GM23338 (cell line): ENCODE measurements around the gene PRC1.

Experiments used
- CREB1 ChIP-seq: fragments of 250-450 bp; sonication (Bioruptor Pico); IDR thresholded peaks from 2 replicates; pipeline ENCODE4 v1.5.0; 2020; ENCODE audit warnings: low read depth, mild to moderate bottlenecking, moderate library complexity
- EZH2 ChIP-seq: fragments of 200-600 bp; sonication (generic); IDR thresholded peaks from one replicate; pipeline ENCODE4 v1.8.0; 2017; ENCODE audit warnings: antibody characterized with exemption, mild to moderate bottlenecking, low read depth; ENCODE audit not compliant: unreplicated experiment
- EZH2phosphoT487 ChIP-seq: fragments of 200-600 bp; sonication (generic); IDR thresholded peaks from one replicate; pipeline ENCODE4 v1.8.1; 2018; ENCODE audit warnings: antibody characterized with exemption; ENCODE audit not compliant: unreplicated experiment
- JUNB ChIP-seq: IDR thresholded peaks from one replicate; pipeline ENCODE4 v1.6.1; 2016; ENCODE audit warnings: antibody characterized with exemption; ENCODE audit not compliant: unreplicated experiment
- NANOG ChIP-seq: IDR thresholded peaks from 2 replicates; pipeline ENCODE4 v1.6.1; 2016; ENCODE audit warnings: antibody characterized with exemption, borderline replicate concordance
- POLR2AphosphoS5 ChIP-seq: IDR thresholded peaks from 2 replicates; pipeline ENCODE4 v1.6.1; 2016; ENCODE audit warnings: antibody characterized with exemption, low read depth
- REST ChIP-seq: IDR thresholded peaks from one replicate; pipeline ENCODE4 v1.6.1; 2018; ENCODE audit warnings: antibody characterized with exemption; ENCODE audit not compliant: unreplicated experiment
- ZNF114 ChIP-seq: fragments of 250-450 bp; sonication (Bioruptor Pico); IDR thresholded peaks from 2 replicates; pipeline ENCODE4 v1.5.0; 2020; ENCODE audit warnings: mild to moderate bottlenecking, moderate library complexity
- TF ChIP-seq, protein P1 (sequence below), 2 experiments: fragments of 200-600 bp in 1 of 2; sonication (generic) in 1 of 2; conservative IDR thresholded peaks; 2 replicates each; pipeline versions ENCODE4 v1.5.1 to v1.6.1; 2016 to 2017; ENCODE audit warnings: antibody characterized with exemption in 2 of 2, low read depth in 2 of 2, mild to moderate bottlenecking in 2 of 2, moderate library complexity in 1 of 2
- TF ChIP-seq, protein P2 (sequence below): IDR thresholded peaks from 2 replicates; pipeline ENCODE4 v1.6.1; 2016; ENCODE audit warnings: antibody characterized with exemption

- TF ChIP-seq, protein P1, sequence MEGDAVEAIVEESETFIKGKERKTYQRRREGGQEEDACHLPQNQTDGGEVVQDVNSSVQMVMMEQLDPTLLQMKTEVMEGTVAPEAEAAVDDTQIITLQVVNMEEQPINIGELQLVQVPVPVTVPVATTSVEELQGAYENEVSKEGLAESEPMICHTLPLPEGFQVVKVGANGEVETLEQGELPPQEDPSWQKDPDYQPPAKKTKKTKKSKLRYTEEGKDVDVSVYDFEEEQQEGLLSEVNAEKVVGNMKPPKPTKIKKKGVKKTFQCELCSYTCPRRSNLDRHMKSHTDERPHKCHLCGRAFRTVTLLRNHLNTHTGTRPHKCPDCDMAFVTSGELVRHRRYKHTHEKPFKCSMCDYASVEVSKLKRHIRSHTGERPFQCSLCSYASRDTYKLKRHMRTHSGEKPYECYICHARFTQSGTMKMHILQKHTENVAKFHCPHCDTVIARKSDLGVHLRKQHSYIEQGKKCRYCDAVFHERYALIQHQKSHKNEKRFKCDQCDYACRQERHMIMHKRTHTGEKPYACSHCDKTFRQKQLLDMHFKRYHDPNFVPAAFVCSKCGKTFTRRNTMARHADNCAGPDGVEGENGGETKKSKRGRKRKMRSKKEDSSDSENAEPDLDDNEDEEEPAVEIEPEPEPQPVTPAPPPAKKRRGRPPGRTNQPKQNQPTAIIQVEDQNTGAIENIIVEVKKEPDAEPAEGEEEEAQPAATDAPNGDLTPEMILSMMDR (conservative IDR thresholded peaks at IDR 0.05; ENCODE audit: low read depth in 2 of 2): no peak
- TF ChIP-seq REST: no peak
- no peak for TF ChIP-seq POLR2AphosphoS5
- TF ChIP-seq, protein P2, sequence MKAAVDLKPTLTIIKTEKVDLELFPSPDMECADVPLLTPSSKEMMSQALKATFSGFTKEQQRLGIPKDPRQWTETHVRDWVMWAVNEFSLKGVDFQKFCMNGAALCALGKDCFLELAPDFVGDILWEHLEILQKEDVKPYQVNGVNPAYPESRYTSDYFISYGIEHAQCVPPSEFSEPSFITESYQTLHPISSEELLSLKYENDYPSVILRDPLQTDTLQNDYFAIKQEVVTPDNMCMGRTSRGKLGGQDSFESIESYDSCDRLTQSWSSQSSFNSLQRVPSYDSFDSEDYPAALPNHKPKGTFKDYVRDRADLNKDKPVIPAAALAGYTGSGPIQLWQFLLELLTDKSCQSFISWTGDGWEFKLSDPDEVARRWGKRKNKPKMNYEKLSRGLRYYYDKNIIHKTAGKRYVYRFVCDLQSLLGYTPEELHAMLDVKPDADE: no peak
- no peak for TF ChIP-seq NANOG
- no peak for TF ChIP-seq EZH2
- TF ChIP-seq CREB1: no peak
- no peak for TF ChIP-seq ZNF114 (CRISPR knock-in tag)
- TF ChIP-seq EZH2phosphoT487: no peak
- TF ChIP-seq JUNB: no peak
Measured at GRCh38 chr15:90989040-90989768, 5.1 kb downstream of the PRC1 start.
